Panc1 (cell line): Measurements from ENCODE around the gene TRMT11. TPM values are rescaled to one million over a fixed set of nuclear protein-coding genes. Genes with fewer than 3 reads are reported as not detected.

Experiments
- ATAC-seq: fragments of 200-7000 bp; cut with Tn5 transposase; 2 replicates; pipeline ENCODE4 v1.9.1; 2020; ENCODE audit warnings: mild to moderate bottlenecking, moderate library complexity
- BruUV-seq: library from RNA; stranded (reverse); fragments of 400-500 nt; replicated peaks from 2 replicates; lab custom pipeline; 2021; lab: Mats Ljungman, UMichigan
- CTCF ChIA-PET: fragments of 300-600 bp; sonication (Branson Sonifier 250); formaldehyde crosslinking; loops from one replicate; lab custom pipeline; 2022; ENCODE audit warnings: antibody characterized with exemption; lab: Charles Lee
- POLR2A ChIA-PET: fragments of 300-600 bp; sonication (Branson Sonifier 250); formaldehyde crosslinking; loops from one replicate; lab custom pipeline; 2022; ENCODE audit warnings: antibody characterized with exemption; lab: Charles Lee
- DNase-seq: peaks from one replicate; pipeline ENCODE4 v3.0.0-alpha.2; 2010; ENCODE audit warnings: low read depth, low spot score
- H3K27ac ChIP-seq: 2 replicates; pipeline ENCODE4 v1.5.1; 2011; ENCODE audit warnings: mild to moderate bottlenecking, low read length, inconsistent platforms
- H3K27me3 ChIP-seq: fragments of 200-500 bp; sonication (Bioruptor generic); 2 replicates; pipeline ENCODE4 v1.6.0; 2014; ENCODE audit warnings: low read length, inconsistent platforms; ENCODE audit not compliant: control insufficient read depth, insufficient read depth
- H3K36me3 ChIP-seq: fragments of 200-500 bp; sonication (Bioruptor generic); 2 replicates; pipeline ENCODE4 v1.5.1; 2014; ENCODE audit warnings: inconsistent platforms, mild to moderate bottlenecking, low read length, moderate library complexity; ENCODE audit not compliant: control insufficient read depth, insufficient read depth
- H3K4me1 ChIP-seq: 2 replicates; pipeline ENCODE4 v1.5.1; 2011; ENCODE audit warnings: inconsistent platforms, mild to moderate bottlenecking, low read length, moderate library complexity; ENCODE audit not compliant: control insufficient read depth, insufficient read depth
- H3K4me3 ChIP-seq, 2 experiments: 2 replicates each; pipeline ENCODE4 v1.5.1; 2011 to 2012; ENCODE audit warnings: low read depth in 2 of 2, low read length in 2 of 2, mild to moderate bottlenecking in 2 of 2, inconsistent platforms in 1 of 2, moderate library complexity in 1 of 2
- H3K9me3 ChIP-seq: fragments of 200-500 bp; sonication (Bioruptor generic); 2 replicates; pipeline ENCODE4 v1.5.1; 2014; ENCODE audit warnings: low read depth, mild to moderate bottlenecking, inconsistent platforms, low read length, moderate library complexity; ENCODE audit not compliant: control insufficient read depth, insufficient read depth
- CTCF ChIP-seq: fragments of 450-650 bp; IDR thresholded peaks from 2 replicates; pipeline ENCODE4 v1.5.1; 2017; ENCODE audit warnings: mild to moderate bottlenecking
- POLR2AphosphoS5 ChIP-seq: IDR thresholded peaks from 2 replicates; pipeline ENCODE4 v1.6.1; 2012; ENCODE audit warnings: mild to moderate bottlenecking, low read depth, low read length, moderate library complexity
- REST ChIP-seq, 2 experiments: IDR thresholded peaks; 2 replicates each; pipeline ENCODE4 v1.6.1; 2011 to 2012; ENCODE audit warnings: low read depth in 2 of 2, control low read depth in 1 of 2, low read length in 1 of 2, mild to moderate bottlenecking in 1 of 2, moderate library complexity in 1 of 2; ENCODE audit not compliant: insufficient read depth in 1 of 2
- SIN3A ChIP-seq: IDR thresholded peaks from 2 replicates; pipeline ENCODE4 v1.6.1; 2012; ENCODE audit warnings: low read depth, mild to moderate bottlenecking, low read length, moderate library complexity, borderline replicate concordance; ENCODE audit not compliant: insufficient read depth
- TCF7L2 ChIP-seq: IDR thresholded peaks from 2 replicates; pipeline ENCODE4 v1.6.1; 2011; ENCODE audit warnings: mild to moderate bottlenecking, low read depth, low read length, inconsistent platforms
- in situ Hi-C: cut with HindIII; loops from 2 replicates; pipeline ENCODE4 v1.10.0; 2016; ENCODE audit warnings: low sequenced_read_pairs, low pct_unique_long_range_greater_than_20kb
- intact Hi-C: fragments of 100-400 bp; cut with micrococcal nuclease; formaldehyde crosslinking; loops from one replicate; pipeline ENCODE4 v1.10.0; 2022; ENCODE audit not compliant: unreplicated experiment
- total RNA-seq: library from RNA; stranded (reverse); gene quantifications from one replicate; pipeline ENCODE4 v1.2.1, GENCODE V29; 2021; ENCODE audit not compliant: unreplicated experiment

TRMT11 gene
- total RNA-seq, 1 experiment from 2014 or later = 34.3 TPM

DNA sequence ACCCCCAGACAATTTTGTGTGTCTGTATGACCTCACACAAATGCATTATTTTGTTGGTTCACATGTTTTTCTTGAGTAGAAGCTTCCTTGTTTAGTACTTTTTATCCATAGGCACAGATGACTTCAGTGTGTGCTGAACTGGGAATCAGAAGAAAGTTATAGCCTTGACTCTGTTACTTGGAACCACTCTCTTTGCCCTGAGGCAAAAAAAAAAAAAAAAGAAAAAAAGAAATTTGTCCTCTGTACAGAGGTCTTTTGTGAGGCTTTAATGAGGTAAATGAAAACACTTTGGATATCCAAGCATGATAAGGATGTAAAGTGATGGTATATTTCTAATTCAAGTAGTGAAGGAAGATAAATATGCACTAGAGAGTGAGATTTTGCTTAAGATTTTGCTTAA is 51.9 kb downstream of the TRMT11 start:
- TF ChIP-seq REST (IDR thresholded peaks at IDR 0.05; ENCODE audit: insufficient read depth in 1 of 2, low read depth in 2 of 2, low read length in 1 of 2) (no peak), POLR2AphosphoS5 (no peak), CTCF (no peak), SIN3A (no peak), TCF7L2 (no peak)
- Histone ChIP-seq H3K9me3 (no peaks in the 10 kb centered on the region), H3K27ac (no peak overlapping the region), H3K4me3 (no peak overlapping the region), H3K4me1 (peaks cover 5% of the 10 kb centered on the region; the same call in 1 of the 2 replicates), H3K36me3 (peaks cover 6% of the 10 kb centered on the region; the same call in 1 of the 2 replicates), H3K27me3 (no peaks in the 10 kb centered on the region)
- BruUV-seq = no TSS peak
- ATAC-seq = no peak
- ChIA-PET CTCF (no interaction called here), POLR2A (no interaction called here)
- no peak for DNase-seq
- in situ Hi-C loops (no loop called here), intact Hi-C loops (no loop called here)

- ATAC-seq = no peak
- Histone ChIP-seq H3K4me3 (no peak overlapping the region), H3K4me1 (peaks cover 5% of the 10 kb centered on the region; the same call in 1 of the 2 replicates), H3K9me3 (no peaks in the 10 kb centered on the region), H3K36me3 (peaks cover 6% of the 10 kb centered on the region; the same call in 1 of the 2 replicates), H3K27me3 (no peaks in the 10 kb centered on the region), H3K27ac (no peak overlapping the region)
- in situ Hi-C loops (no loop called here), intact Hi-C loops (no loop called here)
- no peak for DNase-seq
- BruUV-seq = no TSS peak
- ChIA-PET CTCF (no interaction called here), POLR2A (no interaction called here)
- TF ChIP-seq TCF7L2 = no peak
- no peak for TF ChIP-seq CTCF
- no peak for TF ChIP-seq REST (IDR thresholded peaks at IDR 0.05; ENCODE audit: insufficient read depth in 1 of 2, low read depth in 2 of 2, low read length in 1 of 2)
- TF ChIP-seq POLR2AphosphoS5 = no peak
- TF ChIP-seq SIN3A = no peak
Observed at GRCh38 chr6:126039284-126039683, 52.9 kb downstream of the TRMT11 start.
